Ishikawa (cell line): Measurements from ENCODE around the gene BCL7B.

ENCODE experiments used
- CEBPB ChIP-seq: IDR thresholded peaks from 2 replicates; pipeline ENCODE4 v1.6.1; 2012
- CREB1 ChIP-seq: IDR thresholded peaks from 2 replicates; pipeline ENCODE4 v1.6.1; 2012; ENCODE audit warnings: low read depth
- EGR1 ChIP-seq: IDR thresholded peaks from 2 replicates; pipeline ENCODE4 v1.6.1; 2012
- EP300 ChIP-seq: IDR thresholded peaks from 2 replicates; pipeline ENCODE4 v1.6.1; 2012; ENCODE audit warnings: borderline replicate concordance
- FOXM1 ChIP-seq: IDR thresholded peaks from 2 replicates; pipeline ENCODE4 v1.6.1; 2012; ENCODE audit warnings: low read depth, borderline replicate concordance
- MAX ChIP-seq: IDR thresholded peaks from 2 replicates; pipeline ENCODE4 v1.6.1; 2012
- NFIC ChIP-seq: IDR thresholded peaks from 2 replicates; pipeline ENCODE4 v1.6.1; 2012
- RAD21 ChIP-seq: IDR thresholded peaks from 2 replicates; pipeline ENCODE4 v1.6.1; 2012; ENCODE audit warnings: low read depth
- REST ChIP-seq: IDR thresholded peaks from 2 replicates; pipeline ENCODE4 v1.6.1; 2012; ENCODE audit warnings: low read depth, mild to moderate bottlenecking
- TAF1 ChIP-seq: IDR thresholded peaks from 2 replicates; pipeline ENCODE4 v1.6.1; 2012; ENCODE audit warnings: low read depth, mild to moderate bottlenecking
- TCF12 ChIP-seq: IDR thresholded peaks from 2 replicates; pipeline ENCODE4 v1.6.1; 2012; ENCODE audit warnings: low read depth
- TEAD4 ChIP-seq: IDR thresholded peaks from 2 replicates; pipeline ENCODE4 v1.6.1; 2012
- USF1 ChIP-seq: IDR thresholded peaks from 2 replicates; pipeline ENCODE4 v1.6.1; 2012
- YY1 ChIP-seq: IDR thresholded peaks from 2 replicates; pipeline ENCODE4 v1.6.1; 2012; ENCODE audit warnings: low read depth
- ZBTB7A ChIP-seq: IDR thresholded peaks from 2 replicates; pipeline ENCODE4 v1.6.1; 2012; ENCODE audit warnings: low read depth

BCL7B gene

GRCh38 chr7:73599916-73600315 is 42.4 kb upstream of the BCL7B start:
- TF ChIP-seq MAX, result no peak
- TF ChIP-seq NFIC, result no peak
- no peak for TF ChIP-seq TAF1
- no peak for TF ChIP-seq TCF12
- TF ChIP-seq TEAD4, result no peak
- TF ChIP-seq USF1, result no peak
- no peak for TF ChIP-seq EP300
- no peak for TF ChIP-seq CREB1
- no peak for TF ChIP-seq YY1
- no peak for TF ChIP-seq EGR1
- no peak for TF ChIP-seq CEBPB
- no peak for TF ChIP-seq REST
- no peak for TF ChIP-seq FOXM1

- TF ChIP-seq MAX, result no peak
- TF ChIP-seq CREB1, result no peak
- TF ChIP-seq EGR1, result no peak
- no peak for TF ChIP-seq TEAD4
- TF ChIP-seq EP300, result no peak
- TF ChIP-seq YY1, result no peak
- TF ChIP-seq USF1, result no peak
- TF ChIP-seq CEBPB, result no peak
- no peak for TF ChIP-seq TAF1
- TF ChIP-seq REST, result no peak
- no peak for TF ChIP-seq ZBTB7A
- TF ChIP-seq RAD21, result no peak
- no peak for TF ChIP-seq FOXM1
- TF ChIP-seq TCF12, result no peak
- TF ChIP-seq NFIC, result no peak
These were observed 41.8 kb upstream of the BCL7B start for GRCh38 chr7:73599151-73599882.

- TF ChIP-seq CREB1 (no peak), ZBTB7A (no peak), TAF1 (no peak), REST (no peak), USF1 (no peak), YY1 (no peak), TCF12 (no peak), EGR1 (no peak), TEAD4 (no peak), RAD21 (no peak), EP300 (no peak), CEBPB (no peak), MAX (no peak), NFIC (no peak), FOXM1 (no peak)
These were observed 40.7 kb upstream of the BCL7B start for GRCh38 chr7:73597978-73598782.
